Neutrophil (primary cell): Measurements from ENCODE around the gene ZNF628.

Experiments
- H3K27ac ChIP-seq: fragments of 200-600 bp; sonication (generic); 2 replicates; pipeline ENCODE4 v1.5.1; 2016; ENCODE audit warnings: mild to moderate bottlenecking, moderate library complexity
- H3K27me3 ChIP-seq: fragments of 200-600 bp; sonication (generic); 2 replicates; pipeline ENCODE4 v1.6.0; 2016; ENCODE audit warnings: mild to moderate bottlenecking
- H3K36me3 ChIP-seq: fragments of 200-600 bp; sonication (generic); 2 replicates; pipeline ENCODE4 v1.5.1; 2017
- H3K4me1 ChIP-seq, 2 experiments: fragments of 200-600 bp in 1 of 2; sonication (generic) in 1 of 2; 1 replicate in 1 of 2; 2 replicates in 1 of 2; pipeline versions ENCODE4 v1.5.1 to v1.6.1; 2013 to 2016; ENCODE audit warnings: low read depth in 1 of 2, low read length in 1 of 2, mild to moderate bottlenecking in 1 of 2, moderate library complexity in 1 of 2; ENCODE audit not compliant: control insufficient read depth in 1 of 2, insufficient read depth in 1 of 2
- H3K4me3 ChIP-seq, 2 experiments: fragments of 200-600 bp in 1 of 2; sonication (generic) in 1 of 2; 1 replicate in 1 of 2; 2 replicates in 1 of 2; pipeline ENCODE4 v1.5.1; 2013 to 2016; ENCODE audit warnings: low read depth in 1 of 2, low read length in 1 of 2, mild to moderate bottlenecking in 1 of 2, moderate library complexity in 1 of 2
- H3K9me3 ChIP-seq: fragments of 200-600 bp; sonication (generic); 2 replicates; pipeline ENCODE4 v1.5.1; 2016
- TF ChIP-seq, protein P1 (sequence below): fragments of 200-600 bp; sonication (generic); IDR thresholded peaks from 2 replicates; pipeline ENCODE4 v1.5.1; 2016; ENCODE audit warnings: antibody characterized with exemption

Gene ZNF628

DNA sequence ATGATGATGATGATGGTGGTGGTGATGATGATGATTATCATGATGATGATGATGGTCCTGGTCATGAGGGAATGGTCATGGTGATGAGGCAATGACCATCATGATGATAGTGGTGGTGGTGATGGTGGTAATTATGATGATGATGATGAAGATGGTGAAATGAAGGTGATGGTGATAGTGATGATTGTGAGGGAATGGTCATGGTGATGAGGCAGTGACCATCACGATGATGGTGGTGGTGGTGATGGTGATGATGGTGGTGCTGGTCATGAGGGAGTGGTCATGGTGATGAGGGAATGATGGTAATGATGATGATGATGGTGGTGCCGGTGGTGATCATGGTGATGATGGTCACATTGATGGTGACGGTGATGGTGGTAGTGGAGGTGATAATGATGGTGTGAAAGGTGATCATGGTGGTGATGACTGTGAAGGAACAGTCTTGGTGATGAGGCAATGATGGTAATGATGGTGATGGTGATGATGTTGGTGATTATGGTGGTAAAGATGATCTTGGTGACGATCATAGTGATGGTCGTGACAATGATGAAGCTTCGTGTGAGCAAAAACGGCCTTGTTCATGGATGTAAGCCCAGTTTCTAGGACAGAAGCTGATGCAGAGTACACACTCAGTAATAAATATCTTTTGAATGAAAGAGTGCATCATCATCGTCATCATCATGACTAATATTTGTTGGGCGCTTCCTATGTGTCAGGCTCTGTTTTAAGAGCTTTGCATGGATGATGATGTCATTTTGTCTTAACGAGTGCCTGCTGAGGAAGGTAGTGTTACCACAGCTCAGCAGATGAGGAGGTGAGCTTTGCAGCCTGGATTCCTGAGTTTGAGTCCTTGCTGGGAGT lies 43.3 kb downstream of the ZNF628 start:
- Histone ChIP-seq H3K36me3 (no peaks in the 10 kb centered on the region), H3K9me3 (no peaks in the 10 kb centered on the region), H3K4me1 (peaks cover 4 to 9% of the 10 kb centered on the region in 2 experiments), H3K4me3 (no peak overlapping the region), H3K27ac (no peak overlapping the region), H3K27me3 (peaks cover 15% of the 10 kb centered on the region)
- TF ChIP-seq, protein P1, sequence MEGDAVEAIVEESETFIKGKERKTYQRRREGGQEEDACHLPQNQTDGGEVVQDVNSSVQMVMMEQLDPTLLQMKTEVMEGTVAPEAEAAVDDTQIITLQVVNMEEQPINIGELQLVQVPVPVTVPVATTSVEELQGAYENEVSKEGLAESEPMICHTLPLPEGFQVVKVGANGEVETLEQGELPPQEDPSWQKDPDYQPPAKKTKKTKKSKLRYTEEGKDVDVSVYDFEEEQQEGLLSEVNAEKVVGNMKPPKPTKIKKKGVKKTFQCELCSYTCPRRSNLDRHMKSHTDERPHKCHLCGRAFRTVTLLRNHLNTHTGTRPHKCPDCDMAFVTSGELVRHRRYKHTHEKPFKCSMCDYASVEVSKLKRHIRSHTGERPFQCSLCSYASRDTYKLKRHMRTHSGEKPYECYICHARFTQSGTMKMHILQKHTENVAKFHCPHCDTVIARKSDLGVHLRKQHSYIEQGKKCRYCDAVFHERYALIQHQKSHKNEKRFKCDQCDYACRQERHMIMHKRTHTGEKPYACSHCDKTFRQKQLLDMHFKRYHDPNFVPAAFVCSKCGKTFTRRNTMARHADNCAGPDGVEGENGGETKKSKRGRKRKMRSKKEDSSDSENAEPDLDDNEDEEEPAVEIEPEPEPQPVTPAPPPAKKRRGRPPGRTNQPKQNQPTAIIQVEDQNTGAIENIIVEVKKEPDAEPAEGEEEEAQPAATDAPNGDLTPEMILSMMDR = no peak

DNA sequence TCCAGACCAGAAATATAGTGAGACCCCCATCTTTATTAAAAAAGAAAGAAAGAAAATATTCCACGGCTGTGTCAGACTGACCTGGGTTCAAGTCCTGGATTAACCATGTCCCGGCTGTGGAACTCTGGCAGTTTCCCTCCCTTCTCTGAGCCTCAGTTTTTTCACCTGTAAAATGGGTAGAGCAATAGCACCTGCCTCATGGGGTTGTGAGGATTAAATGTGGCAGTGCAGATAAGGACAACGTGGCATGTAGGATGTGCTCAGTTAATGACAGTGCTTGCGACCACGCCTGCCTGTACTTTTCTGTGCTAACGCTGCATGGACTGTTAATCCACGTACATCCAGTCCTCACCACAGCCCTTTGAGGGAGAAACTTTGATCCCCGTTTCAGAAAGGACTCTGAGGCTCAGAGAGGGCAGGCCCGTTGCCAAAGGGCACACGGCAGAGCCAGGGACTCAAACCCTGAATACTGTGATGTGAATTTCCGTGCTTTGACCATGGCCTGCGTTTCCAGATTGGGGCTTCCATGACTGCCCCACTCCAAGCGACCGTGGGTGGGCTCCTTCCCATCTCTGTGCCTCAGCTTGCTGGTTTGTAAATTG lies 44.4 kb downstream of the ZNF628 start:
- Histone ChIP-seq H3K4me1 (peaks cover 4 to 9% of the 10 kb centered on the region in 2 experiments), H3K27ac (no peak overlapping the region), H3K4me3 (no peak overlapping the region), H3K9me3 (no peaks in the 10 kb centered on the region), H3K36me3 (no peaks in the 10 kb centered on the region), H3K27me3 (peaks cover 19% of the 10 kb centered on the region)
- TF ChIP-seq, protein P1 = no peak

DNA sequence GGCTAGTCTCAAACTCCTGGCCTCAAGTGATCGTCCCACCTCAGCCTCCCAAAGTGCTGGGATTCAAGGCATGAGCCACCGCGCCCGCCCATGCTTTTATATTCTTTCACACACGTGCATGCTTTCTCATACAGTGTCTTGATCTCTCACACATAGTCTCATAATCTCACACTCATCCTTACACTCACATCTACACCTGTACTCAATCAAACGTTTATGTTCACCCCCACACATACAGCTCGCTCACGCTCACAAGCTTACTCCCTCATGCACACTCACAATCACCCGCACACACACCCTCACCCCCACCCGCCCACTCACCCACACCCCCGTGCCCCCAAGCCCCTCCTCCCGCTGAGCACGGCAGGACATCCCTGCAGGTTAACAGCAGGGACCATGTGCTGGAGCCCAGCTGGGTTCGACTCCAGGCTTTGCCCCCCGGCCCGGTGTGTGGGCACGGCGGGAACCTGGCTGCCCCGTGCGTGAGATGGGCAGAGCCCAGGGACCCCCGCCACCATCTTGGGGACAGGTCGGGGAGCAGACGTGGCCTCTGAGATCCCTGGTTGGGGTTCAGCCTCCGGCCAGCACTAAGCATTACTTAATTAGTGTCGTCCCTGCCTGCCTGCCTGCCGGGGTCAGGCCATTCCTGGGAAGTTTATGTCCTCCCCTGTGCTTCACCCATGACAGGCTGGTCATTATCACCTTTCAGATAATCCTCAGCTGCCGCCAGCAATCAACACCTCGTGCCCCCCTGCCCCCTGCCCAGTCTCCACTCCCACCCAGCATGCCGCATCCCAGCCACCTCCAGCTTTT lies 49.1 kb downstream of the ZNF628 start:
- Histone ChIP-seq H3K4me3 (no peak overlapping the region), H3K36me3 (no peaks in the 10 kb centered on the region), H3K27me3 (peaks cover 28% of the 10 kb centered on the region), H3K4me1 (no peaks in the 10 kb centered on the region), H3K27ac (no peak overlapping the region), H3K9me3 (no peaks in the 10 kb centered on the region)
- TF ChIP-seq, protein P1 = no peak

DNA sequence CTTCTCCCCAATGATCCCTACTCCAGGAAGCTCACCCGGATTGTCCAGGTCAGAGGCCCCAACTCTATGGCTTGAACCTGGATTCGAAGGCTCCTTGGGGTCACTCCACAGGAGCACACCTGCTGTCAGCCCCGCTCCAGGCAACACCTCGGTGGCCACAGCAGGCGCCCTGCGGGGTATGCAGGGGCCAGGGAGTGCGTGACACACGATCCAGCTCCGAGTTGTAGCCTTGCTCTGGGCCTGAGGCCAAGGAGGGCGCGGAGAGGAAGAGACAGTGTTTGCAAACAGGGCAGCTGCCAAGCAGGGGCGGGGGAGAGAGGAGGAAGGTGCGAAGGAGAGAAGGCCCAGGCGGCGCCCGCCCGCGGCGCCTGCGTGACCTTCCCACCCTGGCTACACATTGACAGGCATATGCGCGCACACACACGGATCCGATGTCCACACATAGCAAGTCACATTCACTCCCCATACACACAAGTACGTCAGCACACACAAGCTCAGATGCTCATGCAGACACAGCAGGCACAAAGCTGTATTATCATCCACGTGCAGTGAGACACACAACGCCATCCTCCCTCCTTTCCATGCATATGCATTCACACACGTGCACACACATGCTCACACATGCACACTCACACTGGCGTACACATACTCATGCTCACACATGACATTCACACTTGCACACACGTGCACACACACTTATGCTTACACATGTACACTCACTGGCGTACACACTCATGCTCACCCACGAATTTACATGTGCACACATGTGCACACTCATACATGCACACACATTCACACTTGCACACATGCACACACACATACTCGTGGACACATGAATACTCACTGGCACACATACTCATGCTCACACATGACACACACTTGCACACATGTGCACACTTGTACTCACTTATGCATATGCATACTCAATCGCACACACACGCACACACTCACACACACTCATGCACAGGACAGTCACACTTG lies 50.1 kb downstream of the ZNF628 start:
- Histone ChIP-seq H3K4me1 (no peaks in the 10 kb centered on the region), H3K27me3 (peaks cover 28% of the 10 kb centered on the region), H3K4me3 (no peak overlapping the region), H3K36me3 (no peaks in the 10 kb centered on the region), H3K9me3 (no peaks in the 10 kb centered on the region), H3K27ac (no peak overlapping the region)
- TF ChIP-seq, protein P1 = no peak
